ENCODE results near the gene HES2.
"Not testable (repeated sequence)": the region's sequence is repeated elsewhere in the genome, so short reads cannot be mapped to it uniquely, and the experiment has no call there.

The HES2 gene

DNA sequence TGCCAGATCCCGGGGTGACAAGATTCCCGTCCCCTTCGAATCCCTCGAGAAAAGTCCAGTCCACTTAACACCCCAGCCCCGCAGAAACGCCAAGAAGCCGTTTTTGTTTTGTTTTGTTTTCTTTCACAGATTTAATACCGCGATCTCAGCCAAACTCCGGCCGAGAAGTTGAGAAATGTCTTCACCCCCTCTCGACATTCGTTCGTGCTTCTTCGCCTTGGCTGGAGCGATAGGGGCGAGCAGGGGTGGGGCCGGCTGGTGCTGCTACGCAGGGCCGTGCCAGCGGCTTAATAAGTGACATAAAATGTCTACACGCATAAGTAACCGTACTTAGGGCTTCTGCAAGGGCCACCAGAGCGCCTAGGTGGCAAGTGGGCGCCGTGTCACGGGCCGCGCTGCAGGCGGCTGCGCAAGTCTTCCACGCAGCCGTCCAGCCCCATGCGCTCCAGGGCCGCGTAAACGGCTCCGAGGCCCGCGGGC lies 41.4 kb upstream of the HES2 start:
- TF ChIP-seq, protein P1, sequence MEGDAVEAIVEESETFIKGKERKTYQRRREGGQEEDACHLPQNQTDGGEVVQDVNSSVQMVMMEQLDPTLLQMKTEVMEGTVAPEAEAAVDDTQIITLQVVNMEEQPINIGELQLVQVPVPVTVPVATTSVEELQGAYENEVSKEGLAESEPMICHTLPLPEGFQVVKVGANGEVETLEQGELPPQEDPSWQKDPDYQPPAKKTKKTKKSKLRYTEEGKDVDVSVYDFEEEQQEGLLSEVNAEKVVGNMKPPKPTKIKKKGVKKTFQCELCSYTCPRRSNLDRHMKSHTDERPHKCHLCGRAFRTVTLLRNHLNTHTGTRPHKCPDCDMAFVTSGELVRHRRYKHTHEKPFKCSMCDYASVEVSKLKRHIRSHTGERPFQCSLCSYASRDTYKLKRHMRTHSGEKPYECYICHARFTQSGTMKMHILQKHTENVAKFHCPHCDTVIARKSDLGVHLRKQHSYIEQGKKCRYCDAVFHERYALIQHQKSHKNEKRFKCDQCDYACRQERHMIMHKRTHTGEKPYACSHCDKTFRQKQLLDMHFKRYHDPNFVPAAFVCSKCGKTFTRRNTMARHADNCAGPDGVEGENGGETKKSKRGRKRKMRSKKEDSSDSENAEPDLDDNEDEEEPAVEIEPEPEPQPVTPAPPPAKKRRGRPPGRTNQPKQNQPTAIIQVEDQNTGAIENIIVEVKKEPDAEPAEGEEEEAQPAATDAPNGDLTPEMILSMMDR (IDR thresholded peaks at IDR 0.05; ENCODE audit: low read depth, low read length): no peak
- H3K4me3 ChIP-seq (ENCODE audit: low read depth, low read length): no peak overlapping the region
- no peak for DNase-seq (ENCODE audit: low read depth, low spot score)
- in situ Hi-C loops (cut with HindIII; ENCODE audit: low sequenced_read_pairs): no loop called here

DNA sequence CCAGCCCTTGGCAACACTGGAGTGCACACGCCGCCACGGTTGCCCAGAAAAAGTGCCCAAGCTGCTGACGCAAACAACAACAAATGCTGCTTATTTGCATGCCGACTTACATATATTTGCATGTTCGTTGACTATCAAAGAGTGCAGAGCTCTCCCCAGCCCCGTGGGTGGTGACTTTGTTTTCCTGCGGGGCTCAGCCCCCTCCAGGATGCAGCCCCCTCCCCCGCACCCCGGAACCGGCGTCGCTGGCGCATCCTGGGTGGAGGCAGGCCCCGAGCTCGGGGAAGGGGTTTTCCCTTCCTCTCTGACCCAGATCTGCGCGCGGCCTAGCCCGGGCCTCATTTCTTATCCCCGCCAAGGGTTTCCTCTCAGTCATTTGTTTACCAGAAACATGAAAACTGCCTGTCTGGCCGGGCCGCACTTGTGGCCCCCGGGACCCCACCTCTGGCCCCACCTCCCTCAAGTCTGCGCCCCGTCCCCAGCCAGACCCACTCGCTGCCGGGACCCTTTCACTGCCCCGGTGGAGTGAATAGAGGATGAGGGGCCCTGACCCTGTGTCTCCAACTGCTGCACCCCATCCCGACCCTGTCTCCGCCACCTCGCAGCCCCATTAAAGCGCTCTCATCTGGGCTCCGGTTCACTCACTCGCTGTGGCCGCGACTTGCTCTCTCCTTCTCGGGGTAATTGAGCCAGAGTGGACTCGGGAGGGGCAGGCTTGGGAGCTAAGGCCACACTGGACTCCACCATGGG lies 40.8 kb upstream of the HES2 start:
- in situ Hi-C loops (cut with HindIII; ENCODE audit: low sequenced_read_pairs): no loop called here
- TF ChIP-seq, protein P1 (IDR thresholded peaks at IDR 0.05; ENCODE audit: low read depth, low read length): no peak
- no peak for DNase-seq (ENCODE audit: low read depth, low spot score)
- no peak overlapping the region for H3K4me3 ChIP-seq (ENCODE audit: low read depth, low read length)

DNA sequence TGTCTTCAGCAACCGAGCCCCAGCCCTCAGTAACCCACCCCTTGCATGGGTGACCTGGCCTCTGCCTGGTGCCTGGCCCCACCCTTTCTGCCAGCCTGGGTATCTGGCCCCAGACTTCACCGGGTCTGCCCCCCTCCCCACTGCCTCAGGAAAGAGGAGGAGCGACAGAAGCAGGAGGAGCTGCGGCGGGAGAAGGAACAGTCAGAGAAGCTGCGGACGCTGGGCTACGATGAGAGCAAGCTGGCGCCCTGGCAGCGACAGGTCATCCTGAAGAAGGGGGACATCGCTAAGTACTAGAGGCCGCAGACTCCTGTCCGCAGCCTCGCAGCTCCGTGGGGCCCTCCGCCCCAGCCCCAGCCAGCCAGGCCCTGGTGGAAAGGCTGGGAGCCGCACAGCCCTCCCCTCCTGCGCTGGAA lies 40.1 kb upstream of the HES2 start:
- H3K4me3 ChIP-seq (ENCODE audit: low read depth, low read length): no peak overlapping the region
- DNase-seq (ENCODE audit: low read depth, low spot score): no peak

DNA sequence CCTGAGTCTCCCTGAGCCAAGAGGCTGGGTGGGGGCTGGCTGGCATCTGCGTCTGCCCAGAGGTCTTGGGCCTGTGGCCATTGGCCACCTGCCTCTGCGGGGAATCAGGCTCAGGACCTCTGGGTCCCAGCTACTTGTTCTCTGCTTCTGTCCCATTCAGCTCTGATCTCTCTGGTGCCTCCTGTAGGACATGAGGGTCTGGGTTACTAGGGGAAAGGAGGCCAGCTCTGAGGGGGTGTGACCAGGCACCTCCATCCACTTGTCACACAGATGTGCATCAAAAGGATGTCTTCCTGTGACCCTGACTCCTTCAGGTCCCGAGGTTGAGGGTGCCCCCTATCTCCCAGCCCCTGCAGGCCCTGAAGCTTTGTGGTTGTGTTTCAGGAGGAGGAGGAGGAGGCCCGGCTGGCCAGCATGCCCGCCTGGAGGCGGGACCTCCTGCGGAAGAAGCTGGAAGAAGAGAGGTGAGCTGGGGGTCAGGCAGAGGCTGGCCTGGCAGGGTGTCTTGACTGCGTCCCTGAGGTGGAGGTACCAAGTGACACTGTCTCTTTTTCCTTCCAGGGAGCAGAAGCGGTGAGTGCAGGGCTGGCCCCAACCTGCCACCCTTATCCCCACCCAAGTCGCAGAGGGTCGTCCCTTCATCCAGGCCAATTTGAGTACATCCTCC lies 37.2 kb upstream of the HES2 start:
- no peak for DNase-seq (ENCODE audit: low read depth, low spot score)
- H3K4me3 ChIP-seq (ENCODE audit: low read depth, low read length): no peak overlapping the region
- TF ChIP-seq, protein P1 (IDR thresholded peaks at IDR 0.05; ENCODE audit: low read depth, low read length): peak; percentile 8
- in situ Hi-C loops (cut with HindIII; ENCODE audit: low sequenced_read_pairs): no loop called here

More for the DNA sequence above, 40.1 kb upstream of the HES2 start:
- in situ Hi-C loops (cut with HindIII; ENCODE audit: low sequenced_read_pairs): no loop called here
- TF ChIP-seq, protein P1 (IDR thresholded peaks at IDR 0.05; ENCODE audit: low read depth, low read length): no peak

DNA sequence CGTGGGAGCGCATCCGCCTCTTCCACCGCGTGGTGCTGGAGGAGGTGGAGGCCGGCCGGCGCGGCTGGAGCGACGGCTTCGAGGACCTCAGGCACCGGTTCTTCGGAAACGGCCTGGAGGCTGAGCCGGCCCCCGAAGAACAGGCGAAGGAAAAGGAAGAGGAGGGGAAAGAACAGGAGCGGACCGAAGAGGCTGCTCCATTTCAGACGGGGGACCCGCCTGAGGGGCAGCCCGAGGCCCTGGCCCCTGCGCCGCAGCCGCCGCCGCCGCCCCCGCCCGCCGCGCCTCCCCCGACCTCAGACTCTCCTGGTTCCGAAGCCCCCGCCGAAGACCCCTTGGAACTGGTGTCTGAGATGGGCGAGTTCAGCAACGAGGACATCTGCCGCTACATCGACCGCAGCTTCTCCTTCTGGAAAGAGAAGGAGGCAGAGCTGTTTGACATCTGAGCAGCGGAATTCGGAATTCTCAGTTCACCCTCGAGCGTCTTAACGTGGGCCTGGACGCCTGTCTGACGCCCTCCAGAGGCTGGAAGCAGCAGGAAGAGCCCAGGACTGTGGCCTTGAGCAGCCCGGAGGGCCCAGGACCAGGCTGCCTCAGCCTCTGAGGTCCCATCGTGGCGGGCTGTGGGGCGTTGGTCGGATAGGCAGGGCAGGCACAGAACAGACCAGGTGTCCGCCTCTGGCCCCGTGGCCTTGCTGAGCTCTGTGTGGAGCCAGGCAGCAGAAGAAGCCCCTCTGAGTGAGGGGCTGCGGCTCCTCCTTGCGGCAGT lies 36.2 kb upstream of the HES2 start:
- in situ Hi-C loops (cut with HindIII; ENCODE audit: low sequenced_read_pairs); DNase-seq (ENCODE audit: low read depth, low spot score); H3K4me3 ChIP-seq (ENCODE audit: low read depth, low read length): not testable (repeated sequence)

DNA sequence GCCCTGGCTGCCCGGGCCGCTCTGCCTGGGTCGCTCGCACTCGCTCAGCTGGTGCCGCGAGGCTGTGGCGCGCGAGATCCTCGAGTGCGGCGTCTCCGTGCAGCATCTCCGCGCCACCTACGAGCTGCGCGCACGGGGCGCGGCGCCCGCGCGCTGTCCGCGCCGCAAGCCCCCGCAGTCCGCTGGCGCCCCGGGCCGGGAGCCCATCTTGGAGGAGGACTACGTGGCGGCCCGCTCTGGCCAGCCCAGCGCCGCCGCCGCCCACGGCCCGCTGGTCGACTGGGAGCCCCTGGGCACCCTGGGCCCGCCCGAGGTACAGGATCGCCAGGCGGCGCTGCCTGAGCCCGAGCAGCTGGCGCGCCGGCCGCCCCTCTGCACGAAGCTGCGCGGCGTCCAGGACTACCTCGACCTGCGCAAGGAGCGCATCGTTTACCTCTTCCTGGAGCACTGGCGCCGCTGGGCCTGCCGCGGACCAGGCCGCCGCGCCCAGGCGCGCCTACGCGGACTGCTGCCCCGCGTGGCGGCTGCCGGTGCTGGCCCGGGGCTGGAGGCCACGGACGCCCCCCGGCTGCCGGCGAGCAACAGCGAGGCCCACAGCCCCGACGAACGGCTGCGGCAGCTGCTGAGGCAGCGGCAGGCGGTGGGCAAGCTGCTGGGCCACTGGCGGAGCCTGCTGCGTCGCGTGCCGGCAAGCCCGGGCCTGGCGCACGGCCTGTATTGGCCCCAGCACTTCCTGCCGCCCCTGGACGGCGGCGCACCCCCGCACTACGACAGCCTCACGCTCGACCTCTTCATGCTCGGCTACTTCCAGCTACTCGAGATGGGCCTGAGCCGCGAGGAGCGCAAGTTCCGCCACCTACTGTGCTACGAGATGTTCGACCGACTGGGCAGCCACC lies 35.4 kb upstream of the HES2 start:
- no peak overlapping the region for H3K4me3 ChIP-seq (ENCODE audit: low read depth, low read length)
- in situ Hi-C loops (cut with HindIII; ENCODE audit: low sequenced_read_pairs): no loop called here
- TF ChIP-seq, protein P1 (IDR thresholded peaks at IDR 0.05; ENCODE audit: low read depth, low read length): no peak
- DNase-seq (ENCODE audit: low read depth, low spot score): no peak

DNA sequence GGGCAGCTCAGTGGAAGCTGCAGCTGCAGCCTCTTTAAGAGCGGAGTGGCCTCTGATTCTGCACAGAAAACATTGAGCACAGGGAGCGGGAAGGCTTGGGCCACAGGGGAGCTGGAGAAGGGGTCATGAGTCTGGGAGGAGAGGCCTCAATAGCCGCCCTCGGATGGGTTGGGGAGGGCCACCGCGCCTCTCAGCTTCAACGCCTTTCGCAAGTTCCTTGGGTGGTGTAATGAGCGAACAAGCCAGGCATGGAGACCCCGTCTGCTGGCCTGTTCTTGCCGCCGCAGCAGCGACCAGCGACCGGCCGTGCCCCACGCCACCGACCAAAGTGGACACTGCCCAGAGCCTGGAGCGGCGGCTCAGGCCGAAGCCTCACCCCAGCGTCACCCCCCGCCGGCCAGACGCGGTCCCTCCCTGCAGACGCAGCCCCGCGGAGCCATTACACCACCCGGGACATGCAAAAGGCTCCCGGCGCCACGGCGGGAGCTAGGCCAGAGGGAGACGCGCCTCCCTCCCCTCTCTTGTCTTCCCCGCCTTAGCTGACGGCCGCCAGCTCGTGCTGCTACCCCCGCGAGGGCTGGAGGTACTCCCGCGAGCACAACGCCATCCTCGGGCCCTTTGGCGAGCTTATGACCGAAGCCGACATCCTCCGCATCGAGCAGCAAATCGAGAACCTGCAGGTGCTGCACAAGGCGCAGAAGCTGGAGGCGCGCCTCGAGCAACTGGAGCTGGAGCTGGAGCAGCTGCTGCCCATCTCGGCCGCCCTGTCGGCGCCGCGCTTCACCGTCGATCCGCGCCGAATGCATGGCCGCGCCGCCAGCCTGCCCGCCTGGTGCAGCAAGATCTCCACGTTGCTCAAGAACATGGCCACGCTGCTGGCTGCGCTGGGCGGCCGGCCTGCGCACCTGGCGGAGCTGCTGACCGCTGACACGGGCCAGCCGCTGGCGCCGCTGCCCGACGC lies 34.5 kb upstream of the HES2 start:
- in situ Hi-C loops (cut with HindIII; ENCODE audit: low sequenced_read_pairs); DNase-seq (ENCODE audit: low read depth, low spot score); H3K4me3 ChIP-seq (ENCODE audit: low read depth, low read length): not testable (repeated sequence)

Data from astrocyte of the spinal cord (primary cell).